Activated T-cell treated with anti-CD3 and anti-CD28 coated beads, Interleukin-2, amount 50 U/mL, for 4 hours (primary cell): ENCODE measurements around the gene ARF5. TPM values are rescaled to one million over a fixed set of nuclear protein-coding genes. Genes with fewer than 3 reads are reported as not detected.
A peak's percentile ranks its signal among the peaks of the same experiment; 100 is the strongest.
"Not testable (repeated sequence)": the region's sequence is repeated elsewhere in the genome, so short reads cannot be mapped to it uniquely, and the experiment has no call there.

Experiments used
- ATAC-seq, 2 donors: fragments of 200-7000 bp; cut with Tn5 transposase; one replicate each; pipeline ENCODE4 v1.10.0; 2021
- DNase-seq: peaks from one replicate; pipeline ENCODE4 v3.0.0-alpha.2; 2020
- H3K27me3 Mint-ChIP-seq: one replicate; pipeline ENCODE4 v1.8.0; 2021; ENCODE audit warnings: low read depth, mixed read lengths
- H3K36me3 Mint-ChIP-seq: one replicate; pipeline ENCODE4 v1.8.0; 2022; ENCODE audit warnings: mixed read lengths; ENCODE audit not compliant: insufficient read depth
- H3K4me1 Mint-ChIP-seq: one replicate; pipeline ENCODE4 v1.8.0; 2021; ENCODE audit warnings: low read depth, mixed read lengths
- H3K4me3 Mint-ChIP-seq: one replicate; pipeline ENCODE4 v1.8.0; 2021; ENCODE audit warnings: mild to moderate bottlenecking, moderate library complexity, mixed read lengths
- H3K9me3 Mint-ChIP-seq: one replicate; pipeline ENCODE4 v1.8.0; 2021; ENCODE audit warnings: mixed read lengths
- total RNA-seq, 3 donors: library from RNA; stranded (reverse); gene quantifications; one replicate each; pipeline ENCODE4 v1.2.1, GENCODE V29; 2021

The ARF5 gene
- 100 to 1,000 TPM in 2 of 3 donors, 10 to 100 TPM in 1; 94.0 to 116 (median 104) TPM for total RNA-seq

DNA sequence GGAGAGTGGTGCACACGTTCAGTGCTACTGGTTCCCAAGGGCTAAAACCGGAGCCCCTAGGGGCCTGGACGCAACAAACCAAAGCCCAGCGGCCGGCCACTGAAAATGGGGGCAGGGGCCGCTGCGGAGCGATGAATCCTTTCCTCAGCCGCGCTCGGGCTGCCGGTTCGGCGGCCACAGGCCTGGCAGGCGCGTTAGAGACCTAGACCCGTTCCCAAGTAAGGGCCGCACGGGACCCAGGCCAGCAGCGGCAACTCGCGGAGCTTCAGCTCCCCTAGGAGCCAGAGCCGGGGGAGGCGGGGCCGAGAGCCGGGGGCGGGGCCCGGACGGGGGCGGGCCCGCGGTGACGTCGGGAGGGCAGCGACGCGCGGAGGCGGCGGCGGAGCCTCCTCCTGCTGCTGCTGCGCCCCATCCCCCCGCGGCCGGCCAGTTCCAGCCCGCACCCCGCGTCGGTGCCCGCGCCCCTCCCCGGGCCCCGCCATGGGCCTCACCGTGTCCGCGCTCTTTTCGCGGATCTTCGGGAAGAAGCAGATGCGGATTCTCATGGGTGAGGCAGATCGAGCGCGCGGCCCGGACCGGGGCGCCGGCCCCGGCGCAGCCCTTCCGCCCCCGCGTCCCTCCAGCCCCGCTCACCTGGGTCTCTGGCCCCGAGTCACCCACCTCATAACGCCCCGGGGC is at the start of gene ARF5:
TSS of gene ARF5 (plus strand) at position 393 of the 678 bp plus-strand sequence. CDS start at position 481, 88 bp downstream.
- Mint-ChIP-seq H3K9me3 (no peaks in the 10 kb centered on the region), H3K4me1 (peaks cover 52% of the 10 kb centered on the region), H3K4me3 (peak within 1 kb of the TSS; percentile 93), H3K36me3 (peaks cover 14% of the 10 kb centered on the region), H3K27me3 (no peaks in the 10 kb centered on the region)
- DNase-seq: peak; percentile 89
- peak; percentile 79 to 80 for ATAC-seq

DNA sequence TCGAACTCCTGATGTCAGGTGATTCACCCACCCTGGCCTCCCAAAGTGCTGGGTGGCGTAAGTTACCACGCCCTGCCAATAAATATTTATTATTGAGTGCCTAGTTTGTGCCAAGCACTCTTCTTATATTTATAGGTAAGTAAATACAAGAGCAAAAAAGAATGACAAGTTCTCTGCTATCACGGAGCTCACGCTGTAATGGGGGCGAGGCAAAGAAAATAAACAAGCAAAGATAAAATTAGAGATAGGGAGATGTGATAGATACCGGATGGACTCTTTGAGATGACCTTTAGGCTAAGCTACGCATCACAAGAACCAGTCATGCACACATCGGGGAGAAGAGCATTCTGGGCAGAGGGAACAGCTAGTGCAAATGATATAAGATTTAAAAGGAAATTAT is 49.1 kb upstream of the ARF5 start:
- no peak overlapping the region for H3K4me3 Mint-ChIP-seq
- ATAC-seq (no peak), DNase-seq (no peak)
- H3K27me3 Mint-ChIP-seq: peaks cover 43% of the 10 kb centered on the region
- no peaks in the 10 kb centered on the region for H3K9me3 Mint-ChIP-seq
- H3K4me1 Mint-ChIP-seq: peaks cover 3% of the 10 kb centered on the region
- no peaks in the 10 kb centered on the region for H3K36me3 Mint-ChIP-seq

DNA sequence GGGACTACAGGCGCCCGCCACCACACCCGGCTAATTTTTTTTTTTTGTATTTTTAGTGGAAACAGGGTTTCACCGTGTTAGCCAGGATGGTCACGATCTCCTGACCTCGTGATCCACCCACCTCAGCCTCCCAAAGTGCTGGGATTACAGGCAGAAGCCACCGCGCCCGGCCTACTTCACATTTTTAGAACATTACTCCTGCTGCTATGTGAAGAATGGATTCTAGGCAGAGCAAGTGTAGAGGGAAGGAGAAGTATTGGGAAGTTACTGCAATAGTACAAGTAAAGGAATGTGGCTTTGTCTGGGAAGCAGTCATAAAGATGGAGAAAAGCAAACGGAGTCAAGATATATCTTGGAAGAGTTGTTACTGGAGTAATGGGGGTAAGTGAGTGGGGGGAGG is 47.8 kb upstream of the ARF5 start:
- not testable (repeated sequence) for DNase-seq, H3K9me3 Mint-ChIP-seq, H3K4me3 Mint-ChIP-seq, H3K36me3 Mint-ChIP-seq, H3K4me1 Mint-ChIP-seq, ATAC-seq
- peaks cover 32% of the 10 kb centered on the region for H3K27me3 Mint-ChIP-seq

DNA sequence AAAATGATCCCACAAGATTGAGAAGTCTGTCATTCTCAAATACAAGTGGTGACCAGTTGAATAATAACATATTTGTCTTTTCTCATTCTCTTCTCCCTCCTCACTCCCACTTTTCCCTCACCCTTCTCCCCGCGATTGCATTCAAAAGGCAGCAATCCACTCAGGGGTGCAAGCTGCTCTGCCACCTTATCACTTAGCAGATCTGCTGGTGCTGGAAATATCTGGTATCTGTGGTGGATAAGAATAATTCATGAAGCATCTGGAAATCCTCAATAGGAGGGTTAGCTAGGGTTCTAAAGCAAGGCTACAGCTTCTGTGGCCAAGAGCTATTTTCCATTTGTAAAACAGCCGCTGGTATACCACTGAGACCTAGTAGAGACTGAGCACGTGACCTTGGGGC is 46.7 kb upstream of the ARF5 start:
- DNase-seq (no peak), ATAC-seq (no peak)
- Mint-ChIP-seq H3K36me3 (no peaks in the 10 kb centered on the region), H3K27me3 (peaks cover 22% of the 10 kb centered on the region), H3K9me3 (peaks cover under 1% of the 10 kb centered on the region), H3K4me3 (no peak overlapping the region), H3K4me1 (peaks cover 3% of the 10 kb centered on the region)

DNA sequence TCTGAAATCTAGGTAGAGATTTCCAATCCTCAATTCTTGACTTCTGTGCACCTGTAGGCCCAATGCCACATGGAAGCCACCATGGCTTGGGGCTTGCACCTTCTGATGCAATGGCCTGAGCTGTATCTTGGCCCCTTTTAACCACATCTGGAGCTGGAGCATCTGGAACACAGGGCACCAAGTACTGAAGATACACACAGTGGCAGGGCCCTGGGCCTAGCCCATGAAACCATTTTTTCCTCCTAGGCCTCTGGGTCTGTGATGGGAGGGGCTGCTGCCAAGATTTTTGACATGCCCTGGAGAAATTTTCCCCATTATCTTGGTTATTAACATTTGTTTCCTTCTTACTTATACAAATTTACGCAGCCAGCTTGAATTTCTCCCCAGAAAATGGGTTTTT is 41.9 kb upstream of the ARF5 start:
- H3K4me1 Mint-ChIP-seq: no peaks in the 10 kb centered on the region
- ATAC-seq: no peak
- peaks cover 6% of the 10 kb centered on the region for H3K9me3 Mint-ChIP-seq
- H3K27me3 Mint-ChIP-seq: peaks cover 4% of the 10 kb centered on the region
- no peak for DNase-seq
- no peak overlapping the region for H3K4me3 Mint-ChIP-seq
- H3K36me3 Mint-ChIP-seq: no peaks in the 10 kb centered on the region

DNA sequence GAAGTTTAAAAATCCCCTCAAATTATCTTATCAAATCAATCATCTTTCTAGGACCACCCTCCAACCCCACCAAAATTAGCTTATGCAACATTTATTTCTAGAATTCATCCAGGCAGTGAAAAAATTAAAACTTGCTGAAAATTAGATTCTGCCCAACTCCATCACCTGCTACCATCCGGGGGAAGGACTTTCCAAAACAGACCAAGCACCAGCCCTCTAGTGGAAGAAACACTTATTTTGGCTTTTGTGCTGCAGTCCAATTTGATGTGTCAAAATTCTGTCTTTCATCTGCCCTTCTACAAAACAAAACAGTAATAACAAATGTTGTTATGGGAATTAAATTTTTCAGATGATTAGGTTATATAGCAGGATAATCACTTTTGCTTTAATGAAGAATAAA is 38.0 kb upstream of the ARF5 start:
- H3K27me3 Mint-ChIP-seq: peaks cover 3% of the 10 kb centered on the region
- H3K36me3 Mint-ChIP-seq: no peaks in the 10 kb centered on the region
- DNase-seq (no peak), ATAC-seq (no peak)
- no peaks in the 10 kb centered on the region for H3K4me1 Mint-ChIP-seq
- peaks cover 6% of the 10 kb centered on the region for H3K9me3 Mint-ChIP-seq
- no peak overlapping the region for H3K4me3 Mint-ChIP-seq

DNA sequence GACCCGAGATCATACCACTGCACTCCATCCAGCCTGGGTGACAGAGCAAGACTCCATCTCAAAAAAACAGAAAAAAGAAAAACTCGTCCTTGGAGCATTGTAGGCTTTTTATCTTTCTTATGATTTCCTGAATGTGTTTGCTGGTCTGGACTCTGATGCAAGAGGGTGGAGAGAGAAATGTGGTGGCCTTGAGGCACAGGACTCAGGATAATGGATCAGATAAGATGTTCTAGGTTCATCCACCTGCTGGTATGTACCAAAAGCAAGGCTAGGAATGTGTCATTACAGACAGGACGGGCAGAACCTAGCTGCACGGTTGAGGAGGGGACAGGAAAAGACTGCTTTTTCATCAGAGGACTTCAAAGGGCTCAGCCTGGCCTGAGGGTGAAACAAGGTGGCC is 36.3 kb upstream of the ARF5 start:
- Mint-ChIP-seq H3K36me3 (no peaks in the 10 kb centered on the region), H3K9me3 (peaks cover 1% of the 10 kb centered on the region), H3K4me1 (no peaks in the 10 kb centered on the region), H3K4me3 (no peak overlapping the region), H3K27me3 (peaks cover 3% of the 10 kb centered on the region)
- ATAC-seq (no peak), DNase-seq (no peak)

DNA sequence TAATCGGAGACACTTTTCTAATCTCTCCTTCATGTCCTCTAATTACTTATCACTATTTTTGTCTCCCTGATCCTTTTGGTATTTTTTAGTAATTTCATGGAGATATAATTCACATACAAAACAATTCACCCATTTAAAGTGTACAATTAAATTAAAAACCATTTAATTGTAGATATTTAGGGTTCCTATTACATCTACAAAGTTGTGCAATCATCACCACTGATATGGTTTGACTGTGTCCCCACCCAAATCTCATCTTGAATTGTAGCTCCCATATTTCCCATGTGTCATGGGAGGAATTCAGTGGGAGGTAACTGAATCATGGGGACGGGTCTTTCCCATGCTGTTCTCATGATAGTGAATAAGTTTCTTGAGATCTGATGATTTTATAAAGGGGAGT is 31.8 kb upstream of the ARF5 start:
- Mint-ChIP-seq H3K9me3 (no peaks in the 10 kb centered on the region), H3K4me3 (no peak overlapping the region), H3K27me3 (no peaks in the 10 kb centered on the region), H3K4me1 (no peaks in the 10 kb centered on the region), H3K36me3 (no peaks in the 10 kb centered on the region)
- ATAC-seq (no peak), DNase-seq (no peak)

DNA sequence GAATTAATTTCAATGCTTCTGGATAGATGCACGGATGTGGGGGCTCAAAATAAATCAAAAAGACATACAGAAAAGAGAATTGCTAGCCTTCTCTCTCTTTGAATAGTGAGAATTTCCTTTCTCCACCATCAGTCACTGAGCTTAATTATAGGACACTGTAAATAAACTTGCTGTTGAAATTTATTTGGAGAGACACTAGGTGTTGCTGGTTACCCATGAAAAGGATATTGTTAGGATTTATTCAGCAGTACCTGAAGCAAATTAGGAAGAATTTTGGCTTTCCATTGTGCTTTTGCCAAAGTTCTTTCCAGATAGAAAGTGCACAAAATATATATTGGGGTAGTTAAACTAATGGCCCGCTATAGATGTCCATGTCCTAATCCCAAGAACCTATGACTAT is 30.4 kb upstream of the ARF5 start:
- Mint-ChIP-seq H3K9me3 (no peaks in the 10 kb centered on the region), H3K27me3 (no peaks in the 10 kb centered on the region), H3K4me3 (no peak overlapping the region), H3K36me3 (no peaks in the 10 kb centered on the region), H3K4me1 (no peaks in the 10 kb centered on the region)
- DNase-seq (no peak), ATAC-seq (no peak)

DNA sequence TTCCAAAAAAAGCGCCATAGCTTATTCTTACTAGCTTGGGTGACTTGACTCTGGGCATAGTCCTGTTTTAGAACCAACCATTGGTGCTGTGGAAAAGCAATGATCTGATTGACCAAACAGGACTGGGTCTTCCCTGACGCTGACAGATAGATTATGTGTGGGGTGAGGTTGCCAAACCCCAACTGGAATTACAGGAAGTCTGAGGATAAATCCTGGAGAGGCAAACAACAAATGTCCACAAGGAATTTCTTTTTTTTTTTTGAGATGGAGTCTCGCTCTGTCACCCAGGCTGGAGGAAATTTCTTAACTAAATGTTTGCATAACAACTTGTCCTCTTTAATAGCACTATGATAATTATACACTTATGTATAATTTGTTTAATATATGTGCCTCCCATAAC is 22.0 kb upstream of the ARF5 start:
- Mint-ChIP-seq H3K9me3 (peaks cover 5% of the 10 kb centered on the region), H3K27me3 (no peaks in the 10 kb centered on the region), H3K4me3 (no peak overlapping the region), H3K4me1 (no peaks in the 10 kb centered on the region), H3K36me3 (peaks cover 24% of the 10 kb centered on the region)
- ATAC-seq (no peak), DNase-seq (no peak)

DNA sequence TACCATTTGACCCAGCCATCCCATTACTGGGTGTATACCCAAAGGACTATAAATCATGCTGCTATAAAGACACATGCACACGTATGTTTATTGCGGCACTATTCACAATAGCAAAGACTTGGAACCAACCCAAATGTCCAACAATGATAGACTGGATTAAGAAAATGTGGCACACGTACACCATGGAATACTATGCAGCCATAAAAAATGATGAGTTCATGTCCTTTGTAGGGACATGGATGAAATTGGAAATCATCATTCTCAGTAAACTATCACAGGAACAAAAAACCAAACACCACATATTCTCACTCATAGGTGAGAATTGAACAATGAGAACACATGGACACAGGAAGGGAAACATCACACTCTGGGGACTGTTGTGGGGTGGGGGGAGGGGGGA is 20.2 kb upstream of the ARF5 start:
- H3K4me1 Mint-ChIP-seq, ATAC-seq, H3K27me3 Mint-ChIP-seq, H3K9me3 Mint-ChIP-seq, H3K4me3 Mint-ChIP-seq, DNase-seq: not testable (repeated sequence)
- H3K36me3 Mint-ChIP-seq: peaks cover 30% of the 10 kb centered on the region

DNA sequence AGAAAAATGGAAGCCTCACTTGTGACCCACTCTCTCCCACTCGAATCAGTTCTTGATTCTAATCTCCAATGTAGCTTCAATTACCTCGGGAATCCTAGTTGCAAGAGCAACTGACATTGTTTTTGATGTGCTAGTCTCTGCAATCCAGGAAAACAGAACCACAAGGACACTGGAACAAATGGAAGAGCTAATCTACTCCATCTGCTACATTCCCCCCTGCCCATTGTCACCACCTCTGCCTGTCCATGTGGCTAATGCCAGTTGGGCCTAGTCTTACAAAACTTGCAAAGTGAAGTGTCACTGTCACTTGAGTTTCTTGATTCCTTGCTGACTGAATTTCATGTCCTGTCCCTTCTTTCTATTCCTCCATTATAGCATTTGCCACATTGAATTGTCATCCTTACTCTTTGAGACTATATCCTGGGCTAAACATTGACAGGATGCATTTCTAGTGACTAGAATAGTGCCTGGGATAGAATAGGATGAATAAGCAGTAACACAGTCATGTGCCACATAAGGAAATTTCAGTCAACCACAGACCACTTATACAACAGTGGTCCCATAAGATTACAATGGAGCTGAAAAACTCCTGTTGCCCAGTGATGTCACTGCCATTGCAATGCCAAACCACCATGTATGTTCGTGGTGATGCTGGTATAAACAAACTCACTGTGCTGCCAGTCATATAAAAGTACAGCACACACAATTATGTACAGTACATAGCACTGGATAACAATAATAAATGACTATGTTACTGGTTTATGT is 16.3 kb upstream of the ARF5 start:
- DNase-seq (no peak), ATAC-seq (no peak)
- no peaks in the 10 kb centered on the region for H3K27me3 Mint-ChIP-seq
- peaks cover 4% of the 10 kb centered on the region for H3K4me1 Mint-ChIP-seq
- H3K9me3 Mint-ChIP-seq: no peaks in the 10 kb centered on the region
- no peak overlapping the region for H3K4me3 Mint-ChIP-seq
- H3K36me3 Mint-ChIP-seq: peaks cover 25% of the 10 kb centered on the region

DNA sequence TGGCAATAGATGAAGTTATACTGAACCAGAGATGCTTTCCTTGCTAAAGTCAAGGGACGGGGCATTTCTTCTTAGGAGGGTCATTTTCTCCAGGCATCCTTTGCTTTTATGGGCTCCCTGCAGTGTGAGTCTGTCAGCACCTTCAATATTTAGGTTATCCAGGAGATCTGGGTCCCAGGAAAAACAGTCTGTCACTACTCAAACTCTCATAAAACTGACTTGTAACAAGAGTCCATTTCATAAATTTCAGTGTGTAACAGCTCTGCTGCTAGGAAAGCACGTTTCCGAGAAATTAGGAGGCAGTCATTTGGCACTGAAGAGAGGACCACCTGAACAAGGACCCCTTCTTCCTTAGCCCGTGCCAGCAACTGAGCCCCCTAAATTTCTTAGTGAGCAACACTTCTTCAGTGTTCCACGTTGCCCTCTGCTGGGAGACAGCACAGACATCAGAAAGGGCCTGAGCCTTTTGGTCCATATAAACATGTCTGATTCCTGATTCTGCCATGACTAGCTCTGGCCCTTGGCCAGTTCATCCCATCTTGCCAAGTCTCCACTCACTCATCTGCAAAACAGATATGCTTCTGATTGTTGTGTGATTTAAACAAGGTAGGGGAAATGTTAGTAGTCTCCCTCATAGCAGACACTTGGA is 10.1 kb upstream of the ARF5 start:
- no peak for ATAC-seq
- peaks cover 43% of the 10 kb centered on the region for H3K36me3 Mint-ChIP-seq
- DNase-seq: no peak

DNA sequence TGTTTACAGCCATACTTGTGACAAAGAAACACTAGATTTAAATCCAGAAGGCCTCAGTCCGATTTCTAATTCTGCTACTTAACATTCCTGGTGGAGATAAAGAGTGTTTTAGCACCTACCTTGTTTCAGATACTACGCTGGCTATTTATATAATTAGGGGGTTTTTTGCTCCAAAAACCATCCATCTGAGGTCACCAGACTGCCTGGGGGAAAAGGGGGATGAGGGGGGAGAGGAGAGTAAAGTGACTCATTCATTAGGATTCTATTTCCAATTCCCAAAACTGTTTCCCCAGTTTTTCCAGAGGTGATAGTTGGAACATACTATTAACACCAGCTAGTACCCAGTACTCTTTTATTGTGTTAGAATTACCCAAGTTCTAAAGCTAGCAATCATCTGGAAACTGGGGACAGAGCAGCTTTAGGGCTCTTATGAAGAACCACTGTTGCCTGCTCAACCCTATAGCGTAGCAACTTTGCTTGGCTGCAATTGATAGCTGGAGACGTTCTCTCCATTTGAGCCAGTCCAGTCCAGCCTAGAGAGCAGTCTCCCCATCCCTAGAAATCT is 9.4 kb upstream of the ARF5 start:
- no peak overlapping the region for H3K4me3 Mint-ChIP-seq
- no peaks in the 10 kb centered on the region for H3K27me3 Mint-ChIP-seq
- H3K9me3 Mint-ChIP-seq: no peaks in the 10 kb centered on the region
- H3K4me1 Mint-ChIP-seq: peaks cover 47% of the 10 kb centered on the region
- H3K36me3 Mint-ChIP-seq: peaks cover 43% of the 10 kb centered on the region
- no peak for ATAC-seq
- DNase-seq: no peak

More for the DNA sequence above, 10.1 kb upstream of the ARF5 start:
- H3K4me1 Mint-ChIP-seq: peaks cover 41% of the 10 kb centered on the region
- H3K4me3 Mint-ChIP-seq: no peak overlapping the region
- no peaks in the 10 kb centered on the region for H3K27me3 Mint-ChIP-seq
- H3K9me3 Mint-ChIP-seq: no peaks in the 10 kb centered on the region
